CD14-positive monocyte (primary cell): ENCODE data around the gene PRAME. TPM values are rescaled to one million over a fixed set of nuclear protein-coding genes. Genes with fewer than 3 reads are reported as not detected.

Experiments
- DNase-seq, 3 donors: peaks; one replicate each; pipeline ENCODE4 v3.0.0-alpha.2; 2011 to 2022
- H2AFZ ChIP-seq: 2 replicates; pipeline ENCODE4 v1.6.0; 2012; ENCODE audit warnings: mild to moderate bottlenecking, low read depth, low read length, inconsistent platforms; ENCODE audit not compliant: insufficient read depth, poor library complexity, severe bottlenecking
- H3K27ac ChIP-seq, 2 donors: 1 replicate in 1 of 2; 2 replicates in 1 of 2; pipeline ENCODE4 v1.5.1; 2012 to 2013; ENCODE audit warnings: low read length in 2 of 2, control low read depth in 1 of 2, inconsistent platforms in 1 of 2, low read depth in 1 of 2, mild to moderate bottlenecking in 1 of 2
- H3K27me3 ChIP-seq, 2 donors: one replicate each; pipeline versions ENCODE4 v1.6.0 to v1.6.1; 2011 to 2013; ENCODE audit warnings: low read length in 2 of 2; ENCODE audit not compliant: control insufficient read depth in 2 of 2, insufficient read depth in 2 of 2
- H3K36me3 ChIP-seq, 2 donors: replicated peaks in 1 of 2; 1 replicate in 1 of 2; 2 replicates in 1 of 2; pipeline versions ENCODE4 v1.5.1 to v1.6.1; 2012 to 2013; ENCODE audit warnings: low read length in 2 of 2, control low read depth in 1 of 2, inconsistent platforms in 1 of 2, mild to moderate bottlenecking in 1 of 2; ENCODE audit not compliant: insufficient read depth in 2 of 2, control insufficient read depth in 1 of 2
- H3K4me1 ChIP-seq, 2 donors: 1 replicate in 1 of 2; 2 replicates in 1 of 2; pipeline versions ENCODE4 v1.5.1 to v1.6.1; 2012 to 2013; ENCODE audit warnings: low read length in 2 of 2, control low read depth in 1 of 2, inconsistent platforms in 1 of 2, mild to moderate bottlenecking in 1 of 2, moderate library complexity in 1 of 2; ENCODE audit not compliant: insufficient read depth in 2 of 2, control insufficient read depth in 1 of 2
- H3K4me2 ChIP-seq: replicated peaks from 2 replicates; pipeline ENCODE3; 2012; ENCODE audit warnings: low read length, moderate library complexity, mild to moderate bottlenecking; ENCODE audit not compliant: poor library complexity, severe bottlenecking; ENCODE audit errors: extremely low read depth
- H3K4me3 ChIP-seq, 3 experiments: fragments of 200-600 bp in 1 of 3; sonication (generic) in 1 of 3; replicated peaks in 1 of 3; 1 replicate in 2 of 3; 2 replicates in 1 of 3; pipeline ENCODE4 v1.5.1; 2011 to 2013; ENCODE audit warnings: low read length in 3 of 3, mild to moderate bottlenecking in 3 of 3, control low read depth in 2 of 3, low read depth in 2 of 3, inconsistent platforms in 1 of 3, moderate library complexity in 1 of 3
- H3K79me2 ChIP-seq: 2 replicates; pipeline ENCODE4 v1.6.0; 2012; ENCODE audit warnings: mild to moderate bottlenecking, control low read depth, inconsistent platforms, low read length, moderate library complexity; ENCODE audit not compliant: insufficient read depth
- H3K9ac ChIP-seq: 2 replicates; pipeline ENCODE4 v1.6.0; 2017; ENCODE audit warnings: low read length, mild to moderate bottlenecking; ENCODE audit not compliant: insufficient read depth, poor library complexity, severe bottlenecking
- H3K9me3 ChIP-seq, 2 donors: replicated peaks in 1 of 2; 1 replicate in 1 of 2; 2 replicates in 1 of 2; pipeline versions ENCODE4 v1.5.1 to v1.6.1; 2012 to 2013; ENCODE audit warnings: low read length in 2 of 2, control low read depth in 1 of 2; ENCODE audit not compliant: control insufficient read depth in 1 of 2, insufficient read depth in 1 of 2
- H4K20me1 ChIP-seq: 2 replicates; pipeline ENCODE4 v1.6.0; 2012; ENCODE audit warnings: mild to moderate bottlenecking, low read length, control low read depth, moderate library complexity; ENCODE audit not compliant: insufficient read depth
- H3K27ac Mint-ChIP-seq, 7 donors: one replicate each; pipeline ENCODE4 v1.8.0; 2020; ENCODE audit warnings: mild to moderate bottlenecking in 7 of 7, mixed read lengths in 7 of 7, moderate library complexity in 6 of 7, inconsistent platforms in 2 of 7
- H3K27me3 Mint-ChIP-seq, 3 donors: one replicate each; pipeline ENCODE4 v1.8.0; 2021 to 2022; ENCODE audit warnings: low read depth in 3 of 3, mild to moderate bottlenecking in 3 of 3, mixed read lengths in 3 of 3, moderate library complexity in 3 of 3, inconsistent platforms in 1 of 3
- H3K36me3 Mint-ChIP-seq, 2 donors: one replicate each; pipeline ENCODE4 v1.8.0; 2020; ENCODE audit warnings: mixed read lengths in 2 of 2, inconsistent platforms in 1 of 2, mild to moderate bottlenecking in 1 of 2
- H3K4me1 Mint-ChIP-seq: one replicate; pipeline ENCODE4 v1.8.0; 2020; ENCODE audit warnings: mild to moderate bottlenecking, mixed read lengths
- H3K4me3 Mint-ChIP-seq, 2 donors: one replicate each; pipeline ENCODE4 v1.8.0; 2020; ENCODE audit warnings: mild to moderate bottlenecking in 2 of 2, mixed read lengths in 2 of 2, moderate library complexity in 1 of 2
- H3K9me3 Mint-ChIP-seq, 7 donors: one replicate each; pipeline ENCODE4 v1.8.0; 2020 to 2022; ENCODE audit warnings: mixed read lengths in 7 of 7, mild to moderate bottlenecking in 6 of 7, moderate library complexity in 6 of 7, inconsistent platforms in 2 of 7
- CTCF ChIP-seq: fragments of 200-600 bp; IDR thresholded peaks from one replicate; pipeline ENCODE4 v1.8.0; 2022; ENCODE audit warnings: antibody characterized with exemption, mild to moderate bottlenecking
- WGBS: methylation state at CpG from one replicate; pipeline ENCODE4 v1.1.5; 2013; ENCODE audit warnings: missing lambda C conversion rate; ENCODE audit not compliant: insufficient coverage; 5-methylcytosine and 5-hydroxymethylcytosine counted together
- intact Hi-C, 2 donors: fragments of 100-400 bp; cut with micrococcal nuclease; formaldehyde crosslinking; loops; one replicate each; pipeline versions ENCODE4 v1.15.0 to v1.15.1; 2023
- polyA plus RNA-seq, 3 donors: library from polyadenylated mRNA; depleted of rRNA in 1 of 3; unstranded in 2 of 3; stranded (reverse) in 1 of 3; fragments of 300-500 nt in 2 of 3; fragments of >200 nt in 1 of 3; fragmentation: Illumina TruSeq in 2 of 3; gene quantifications; 1 replicate in 2 of 3; 2 replicates in 1 of 3; pipeline ENCODE4 v1.2.3, GENCODE V29; 2012 to 2021

PRAME gene
- polyA plus RNA-seq, 3 donors: not detected

DNA sequence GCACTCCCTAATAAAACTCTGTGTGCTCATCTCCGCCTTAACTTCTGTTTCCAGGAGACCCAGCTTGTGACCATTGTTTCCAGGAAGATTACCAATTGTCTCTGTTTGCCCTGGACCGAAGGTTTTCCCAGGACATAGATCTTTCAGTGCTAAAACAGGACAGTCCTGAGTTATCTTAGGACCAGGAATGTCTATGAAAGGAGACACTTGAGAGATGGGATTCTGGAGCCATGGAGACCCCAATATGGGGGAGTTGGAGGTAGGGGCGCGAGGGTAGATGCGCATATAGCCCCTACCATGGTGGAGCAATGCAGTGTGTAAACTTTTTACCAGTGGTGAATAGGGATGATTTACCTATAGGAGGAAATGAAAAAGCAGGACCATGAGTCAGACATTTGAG is 10.2 kb upstream of the PRAME start:
- Mint-ChIP-seq H3K36me3 (no peaks in the 10 kb centered on the region), H3K27me3 (peaks cover 10 to 22% (median 17%) of the 10 kb centered on the region in 3 donors), H3K4me1 (no peaks in the 10 kb centered on the region), H3K4me3 (no peak overlapping the region), H3K27ac (no peak overlapping the region), H3K9me3 (peaks cover 0 to 7% (median 5%) of the 10 kb centered on the region in 7 donors)
- no peaks in the 10 kb centered on the region for H3K79me2 ChIP-seq
- intact Hi-C loops: no loop called here
- H3K36me3 ChIP-seq: no peaks in the 10 kb centered on the region
- no peak for TF ChIP-seq CTCF
- H2AFZ ChIP-seq: no peak overlapping the region
- H3K4me1 ChIP-seq: no peaks in the 10 kb centered on the region
- H3K4me2 ChIP-seq: no peak overlapping the region
- peaks cover 0 to 3% of the 10 kb centered on the region in 2 donors for H3K9me3 ChIP-seq
- no peak overlapping the region for H3K27ac ChIP-seq
- WGBS: 100% methylated on average over 2 of the region's 5 CpGs
- H3K4me3 ChIP-seq: no peak overlapping the region
- DNase-seq: no peak
- no peak overlapping the region for H3K9ac ChIP-seq
- H4K20me1 ChIP-seq: no peaks in the 10 kb centered on the region
- H3K27me3 ChIP-seq: peaks cover 5 to 7% of the 10 kb centered on the region in 2 donors

GRCh38 chr22:22565981-22566380 is 6.9 kb upstream of the PRAME start:
- no peak overlapping the region for H3K27ac ChIP-seq
- peaks cover 0 to 4% of the 10 kb centered on the region in 2 donors for H3K27me3 ChIP-seq
- no peaks in the 10 kb centered on the region for H4K20me1 ChIP-seq
- peaks cover 0 to 3% of the 10 kb centered on the region in 2 donors for H3K9me3 ChIP-seq
- no peaks in the 10 kb centered on the region for H3K4me1 ChIP-seq
- intact Hi-C loops: no loop called here
- no peak overlapping the region for H3K4me2 ChIP-seq
- Mint-ChIP-seq H3K27me3 (peaks cover 7 to 19% (median 12%) of the 10 kb centered on the region in 3 donors), H3K9me3 (peaks cover 0 to 7% (median 5%) of the 10 kb centered on the region in 7 donors), H3K4me1 (no peaks in the 10 kb centered on the region), H3K36me3 (no peaks in the 10 kb centered on the region), H3K4me3 (no peak overlapping the region), H3K27ac (no peak overlapping the region)
- no CpG with 5 or more reads among the region's 2 CpGs for WGBS
- no peaks in the 10 kb centered on the region for H3K36me3 ChIP-seq
- no peak overlapping the region for H3K9ac ChIP-seq
- DNase-seq: peak in 1 of 3 donors; percentile 24
- TF ChIP-seq CTCF: no peak
- H2AFZ ChIP-seq: no peak overlapping the region
- no peaks in the 10 kb centered on the region for H3K79me2 ChIP-seq
- no peak overlapping the region for H3K4me3 ChIP-seq
